ENCODE data around the gene TMPRSS9.

DNA sequence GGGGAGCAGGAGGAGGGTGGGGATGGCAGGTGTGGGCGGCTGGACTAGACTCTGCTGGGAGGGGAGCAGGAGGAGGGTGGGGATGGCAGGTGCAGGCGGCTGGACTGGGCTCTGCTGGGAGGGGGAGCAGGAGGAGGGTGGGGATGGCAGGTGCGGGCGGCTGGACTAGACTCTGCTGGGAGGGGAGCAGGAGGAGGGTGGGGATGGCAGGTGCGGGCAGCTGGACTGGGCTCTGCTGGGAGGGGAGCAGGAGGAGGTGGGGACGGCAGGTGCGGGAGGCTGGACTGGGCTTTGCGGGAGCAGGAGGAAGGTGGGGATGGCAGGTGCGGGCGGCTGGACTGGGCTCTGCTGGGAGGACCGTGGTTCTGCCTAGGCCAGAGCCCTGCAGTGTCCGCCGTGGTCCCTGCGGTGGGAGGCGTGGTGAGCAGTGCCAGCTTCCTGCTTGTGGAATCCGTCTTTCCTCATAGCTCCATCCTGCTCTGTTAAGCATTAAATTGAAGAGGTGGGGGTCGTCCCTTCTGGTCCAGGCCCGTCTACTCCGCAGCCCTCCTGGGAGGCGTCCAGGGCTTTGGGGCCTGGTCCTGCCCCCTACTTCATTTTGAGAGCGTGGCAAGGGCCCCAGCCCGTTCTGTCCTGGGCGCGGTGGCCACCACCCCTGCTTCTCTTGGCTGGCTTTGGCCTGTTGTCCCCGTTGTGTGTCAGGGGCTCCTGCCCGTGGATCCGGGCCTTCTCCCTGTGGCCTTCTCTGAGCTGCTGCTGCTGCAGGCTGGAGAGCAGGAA lies 26.8 kb upstream of the TMPRSS9 start:
- TF ChIP-seq CTCF (IDR thresholded peaks at IDR 0.05) (no peak), SIN3A (IDR thresholded peaks at IDR 0.05; ENCODE audit: borderline replicate concordance, insufficient read depth, low read depth, low read length) (no peak), POLR2AphosphoS5 (IDR thresholded peaks at IDR 0.05; ENCODE audit: low read depth, low read length) (no peak), TCF7L2 (IDR thresholded peaks at IDR 0.05; ENCODE audit: low read depth, low read length) (no peak)
